ENCODE measurements around the gene TMEM235. TPM values are rescaled to one million over a fixed set of nuclear protein-coding genes. Genes with fewer than 3 reads are reported as not detected.

TMEM235 gene
- total and polyA plus RNA-seq, 2 donors (not counting 3 experiments of a cell fraction or from before 2014, with no cell fraction given), result 0.04 to 0.38 TPM

GRCh38 chr17:78240839-78241238 lies 9.4 kb downstream of the TMEM235 start:
- Histone ChIP-seq H3K4me2 (ENCODE audit: insufficient read depth, low read length) (no peak overlapping the region), H3K4me3 (replicated peaks in 1 of 3; ENCODE audit: insufficient read depth in 1 of 3, low read depth in 1 of 3, low read length in 3 of 3) (no peak overlapping the region), H3K27ac (ENCODE audit: insufficient read depth, low read depth, low read length) (no peak overlapping the region), H3K79me2 (ENCODE audit: control insufficient read depth, insufficient read depth, low read length) (no peaks in the 10 kb centered on the region), H4K20me1 (replicated peaks; ENCODE audit: control insufficient read depth, extremely low read depth, insufficient read depth, low read length) (no peaks in the 10 kb centered on the region), H3K36me3 (ENCODE audit: control insufficient read depth in 2 of 2, extremely low read depth in 1 of 2, insufficient read depth in 2 of 2, low read length in 2 of 2) (no peaks in the 10 kb centered on the region), H2AFZ (ENCODE audit: low read depth, low read length) (no peak overlapping the region), H3K27me3 (ENCODE audit: control insufficient read depth in 2 of 2, insufficient read depth in 2 of 2, low read length in 2 of 2) (no peaks in the 10 kb centered on the region), H3K9me1 (replicated peaks; ENCODE audit: control insufficient read depth, extremely low read depth, insufficient read depth, low read length) (no peaks in the 10 kb centered on the region), H3K4me1 (ENCODE audit: control insufficient read depth, extremely low read depth, insufficient read depth, low read length) (no peaks in the 10 kb centered on the region), H3K9ac (replicated peaks; ENCODE audit: extremely low read depth, insufficient read depth, low read length) (no peak overlapping the region), H3K9me3 (replicated peaks; ENCODE audit: control insufficient read depth, insufficient read depth, low read length) (no peaks in the 10 kb centered on the region)
- ChIA-PET CTCF (interaction anchor here (0.7 kb wide), 1 partner anchor 10 kb away, joined by 4 read pairs; no protein-coding TSS in a partner anchor), POLR2A (no interaction called here)
- TF ChIP-seq GATA2 (IDR thresholded peaks at IDR 0.05; ENCODE audit: insufficient read depth, insufficient read length, low read depth, low read length) (no peak), CTCF (IDR thresholded peaks at IDR 0.05; ENCODE audit: extremely low read depth in 1 of 2, insufficient read depth in 1 of 2, low read depth in 1 of 2, low read length in 2 of 2) (no peak), MYC (IDR thresholded peaks at IDR 0.05; ENCODE audit: low read depth, low read length) (no peak), POLR2A (IDR thresholded peaks at IDR 0.05; ENCODE audit: low read depth, low read length) (no peak), JUN (IDR thresholded peaks at IDR 0.05; ENCODE audit: borderline replicate concordance, insufficient read depth, insufficient read length, low read depth) (no peak), FOS (IDR thresholded peaks at IDR 0.05; ENCODE audit: borderline replicate concordance, insufficient read depth, low read length) (no peak), MAX (IDR thresholded peaks at IDR 0.05; ENCODE audit: insufficient read depth, insufficient read length) (no peak), EZH2 (IDR thresholded peaks at IDR 0.05; ENCODE audit: borderline replicate concordance, low read depth, low read length, severe bottlenecking) (no peak), POLR2AphosphoS5 (IDR thresholded peaks at IDR 0.05; ENCODE audit: insufficient read depth, low read depth, low read length) (no peak)
- no peak for DNase-seq (ENCODE audit: low read depth, low spot score)
- no TSS peak for BruUV-seq (replicated peaks)
- dilution Hi-C loops (cut with MboI; ENCODE audit: extremely low pct_ligation_motif_present, low sequenced_read_pairs) (no loop called here), intact Hi-C loops (cut with micrococcal nuclease) (no loop called here)
- FAIRE-seq, result no peak
